SU-DHL-6 (cell line): ENCODE results near the gene RTBDN.

Experiments
- H2AFZ ChIP-seq: fragments of 200-600 bp; sonication (generic); 2 replicates; pipeline ENCODE4 v1.6.1; 2014; ENCODE audit warnings: low read depth, mild to moderate bottlenecking, moderate library complexity, mixed read lengths, antibody characterized with exemption, low read length; ENCODE audit not compliant: severe bottlenecking
- H3F3A ChIP-seq: fragments of 200-600 bp; shearing (Covaris generic); 2 replicates; pipeline ENCODE4 v1.6.0; 2016; ENCODE audit warnings: antibody characterized with exemption, mild to moderate bottlenecking; ENCODE audit not compliant: insufficient read depth
- H3K27ac ChIP-seq: fragments of 200-600 bp; sonication (generic); 2 replicates; pipeline ENCODE4 v1.5.1; 2016; ENCODE audit warnings: low read depth, mild to moderate bottlenecking, low read length, moderate library complexity, mixed read lengths
- H3K27me3 ChIP-seq: fragments of 200-600 bp; sonication (generic), shearing (Covaris generic); 2 replicates; pipeline ENCODE4 v1.6.0; 2014; ENCODE audit warnings: mild to moderate bottlenecking, low read length
- H3K36me3 ChIP-seq: fragments of 200-600 bp; sonication (generic); 2 replicates; pipeline ENCODE4 v1.6.1; 2014; ENCODE audit warnings: mild to moderate bottlenecking, low read length, mixed read lengths
- H3K4me2 ChIP-seq: fragments of 300-600, 200-600 bp; shearing (Covaris generic), sonication (generic); 2 replicates; pipeline ENCODE4 v1.6.0; 2014; ENCODE audit warnings: low read length, low read depth, mild to moderate bottlenecking; ENCODE audit not compliant: poor library complexity, severe bottlenecking
- H3K4me3 ChIP-seq: fragments of 200-600 bp; sonication (generic); 2 replicates; pipeline ENCODE4 v1.5.1; 2014; ENCODE audit warnings: antibody characterized with exemption, low read length, mild to moderate bottlenecking, mixed read lengths; ENCODE audit not compliant: insufficient read depth, poor library complexity, severe bottlenecking
- H3K79me2 ChIP-seq: fragments of 200-600 bp; sonication (generic); 2 replicates; pipeline ENCODE4 v1.6.1; 2014; ENCODE audit warnings: mild to moderate bottlenecking, low read length, moderate library complexity; ENCODE audit not compliant: insufficient read depth
- H3K9ac ChIP-seq: fragments of 200-600 bp; sonication (generic); 2 replicates; pipeline ENCODE4 v1.7.0; 2014; ENCODE audit warnings: mild to moderate bottlenecking, low read length
- H3K9me2 ChIP-seq: fragments of 200-600 bp; sonication (generic); replicated peaks from 2 replicates; pipeline ENCODE4 v1.6.1; 2014; ENCODE audit warnings: low read length; ENCODE audit not compliant: insufficient read depth
- H3K9me3 ChIP-seq: fragments of 200-600 bp; sonication (generic); 2 replicates; pipeline ENCODE4 v1.6.1; 2014; ENCODE audit warnings: low read length, mixed read lengths; ENCODE audit not compliant: insufficient read depth
- H4K20me1 ChIP-seq: fragments of 200-600 bp; sonication (generic); 2 replicates; pipeline ENCODE4 v1.6.1; 2014; ENCODE audit warnings: low read depth, mild to moderate bottlenecking, antibody characterized with exemption, low read length, moderate library complexity, mixed read lengths
- CTCF ChIP-seq: fragments of 200-600 bp; sonication (generic); IDR thresholded peaks from one replicate; pipeline ENCODE4 v1.5.1; 2017; ENCODE audit warnings: antibody characterized with exemption, mild to moderate bottlenecking, low read length, moderate library complexity; ENCODE audit not compliant: insufficient read depth, poor library complexity, severe bottlenecking
- EZH2phosphoT487 ChIP-seq: fragments of 200-600 bp; sonication (generic), shearing (Covaris generic); conservative IDR thresholded peaks from 2 replicates; pipeline ENCODE4 v1.6.1; 2018; ENCODE audit warnings: mild to moderate bottlenecking, antibody characterized with exemption, low read length, moderate library complexity, mixed read lengths

Gene RTBDN

GRCh38 chr19:12865746-12866415 is 31.5 kb upstream of the RTBDN start:
- Histone ChIP-seq H3F3A (no peaks in the 10 kb centered on the region), H3K36me3 (no peaks in the 10 kb centered on the region), H3K79me2 (no peaks in the 10 kb centered on the region), H3K4me2 (no peak overlapping the region), H3K27me3 (no peaks in the 10 kb centered on the region), H3K9me2 (no peaks in the 10 kb centered on the region), H3K9me3 (no peaks in the 10 kb centered on the region), H2AFZ (no peak overlapping the region), H4K20me1 (no peaks in the 10 kb centered on the region), H3K27ac (no peak overlapping the region), H3K4me3 (no peak overlapping the region), H3K9ac (no peak overlapping the region)
- TF ChIP-seq CTCF (no peak), EZH2phosphoT487 (no peak)

- Histone ChIP-seq H3K27ac (no peak overlapping the region), H3K79me2 (no peaks in the 10 kb centered on the region), H3K4me3 (no peak overlapping the region), H2AFZ (no peak overlapping the region), H3K9me2 (no peaks in the 10 kb centered on the region), H3K9me3 (no peaks in the 10 kb centered on the region), H3K9ac (no peak overlapping the region), H4K20me1 (no peaks in the 10 kb centered on the region), H3K27me3 (no peaks in the 10 kb centered on the region), H3K36me3 (no peaks in the 10 kb centered on the region), H3K4me2 (no peak overlapping the region), H3F3A (no peaks in the 10 kb centered on the region)
- TF ChIP-seq EZH2phosphoT487 = no peak
- TF ChIP-seq CTCF = no peak
These were observed 30.6 kb upstream of the RTBDN start for GRCh38 chr19:12864721-12865715.

- no peak overlapping the region for H3K27ac ChIP-seq
- H3K4me3 ChIP-seq = no peak overlapping the region
- no peak overlapping the region for H3K9ac ChIP-seq
- H3K9me3 ChIP-seq = no peaks in the 10 kb centered on the region
- H3K27me3 ChIP-seq = no peaks in the 10 kb centered on the region
- H3F3A ChIP-seq = no peaks in the 10 kb centered on the region
- no peaks in the 10 kb centered on the region for H3K79me2 ChIP-seq
- H3K4me2 ChIP-seq = no peak overlapping the region
- no peaks in the 10 kb centered on the region for H3K9me2 ChIP-seq
- no peaks in the 10 kb centered on the region for H3K36me3 ChIP-seq
- H4K20me1 ChIP-seq = no peaks in the 10 kb centered on the region
- no peak overlapping the region for H2AFZ ChIP-seq
- TF ChIP-seq EZH2phosphoT487 (no peak), CTCF (no peak)
These were observed 29.8 kb upstream of the RTBDN start for GRCh38 chr19:12864143-12864542.
